IMR-90 (cell line): ENCODE data around the gene CCDC171. TPM values are rescaled to one million over a fixed set of nuclear protein-coding genes. Genes with fewer than 3 reads are reported as not detected.

Source experiments
- ATAC-seq: fragments of 200-7000 bp; cut with Tn5 transposase; 2 replicates; pipeline ENCODE4 v1.9.1; 2020; ENCODE audit warnings: low read depth, mild to moderate bottlenecking, moderate library complexity
- BruUV-seq: library from RNA; stranded (reverse); fragments of 400-500 nt; replicated peaks from 2 replicates; lab custom pipeline; 2021; lab: Mats Ljungman, UMichigan
- CTCF ChIA-PET: fragments of 300-600 bp; formaldehyde crosslinking; extraction: SDS; loops from one replicate; lab custom pipeline; 2021; ENCODE audit warnings: antibody characterized with exemption; lab: Yijun Ruan, JAX
- POLR2A ChIA-PET: fragments of 300-600 bp; sonication (Branson Sonifier 250); formaldehyde crosslinking; loops from one replicate; lab custom pipeline; 2022; ENCODE audit warnings: antibody characterized with exemption; ENCODE audit not compliant: unreplicated experiment; lab: Charles Lee
- DNase-seq: peaks from one replicate; pipeline ENCODE4 v3.0.0; 2013
- H2AFZ ChIP-seq: replicated peaks from 2 replicates; pipeline ENCODE3; 2013; ENCODE audit warnings: low read length, mild to moderate bottlenecking; ENCODE audit not compliant: poor library complexity
- H2AK5ac ChIP-seq: 2 replicates; pipeline ENCODE4 v1.6.1; 2013; ENCODE audit warnings: low read depth, low read length, inconsistent platforms
- H2AK9ac ChIP-seq: replicated peaks from 2 replicates; pipeline ENCODE3; 2013; ENCODE audit warnings: mild to moderate bottlenecking, low read depth, low read length, moderate library complexity; ENCODE audit not compliant: poor library complexity
- H2BK120ac ChIP-seq: 2 replicates; pipeline ENCODE4 v1.6.1; 2013; ENCODE audit warnings: low read depth, low read length, inconsistent platforms
- H2BK15ac ChIP-seq: 3 replicates; pipeline ENCODE4 v1.6.1; 2013; ENCODE audit warnings: low read depth, low read length, inconsistent platforms
- H2BK20ac ChIP-seq: 2 replicates; pipeline ENCODE4 v1.6.1; 2013; ENCODE audit warnings: low read depth, mild to moderate bottlenecking, inconsistent platforms, low read length, moderate library complexity
- H2BK5ac ChIP-seq: 2 replicates; pipeline ENCODE4 v1.6.1; 2013; ENCODE audit warnings: mild to moderate bottlenecking, low read depth, low read length, inconsistent platforms; ENCODE audit not compliant: poor library complexity, severe bottlenecking
- H3K14ac ChIP-seq: replicated peaks from 2 replicates; pipeline ENCODE4 v1.6.1; 2013; ENCODE audit warnings: low read depth, low read length, inconsistent platforms
- H3K18ac ChIP-seq: 2 replicates; pipeline ENCODE4 v1.6.1; 2013; ENCODE audit warnings: low read depth, low read length, control low read depth
- H3K23ac ChIP-seq: 2 replicates; pipeline ENCODE4 v1.6.1; 2013; ENCODE audit warnings: low read depth, low read length, inconsistent platforms
- H3K27ac ChIP-seq: 2 replicates; pipeline ENCODE4 v1.5.1; 2013; ENCODE audit warnings: mild to moderate bottlenecking, control low read depth, low read length; ENCODE audit not compliant: insufficient read depth
- H3K27me3 ChIP-seq: 2 replicates; pipeline ENCODE4 v1.6.1; 2013; ENCODE audit warnings: low read length; ENCODE audit not compliant: control insufficient read depth, insufficient read depth
- H3K36me3 ChIP-seq: 2 replicates; pipeline ENCODE4 v1.6.1; 2013; ENCODE audit warnings: low read length, mixed read lengths; ENCODE audit not compliant: control insufficient read depth, insufficient read depth
- H3K4ac ChIP-seq: 2 replicates; pipeline ENCODE4 v1.6.1; 2013; ENCODE audit warnings: low read depth, low read length, inconsistent platforms
- H3K4me1 ChIP-seq: 2 replicates; pipeline ENCODE4 v1.6.1; 2013; ENCODE audit warnings: low read length, mixed read lengths; ENCODE audit not compliant: control insufficient read depth, insufficient read depth
- H3K4me2 ChIP-seq: 2 replicates; pipeline ENCODE4 v1.6.1; 2013; ENCODE audit warnings: low read depth, mild to moderate bottlenecking, control low read depth, low read length, moderate library complexity
- H3K4me3 ChIP-seq: 2 replicates; pipeline ENCODE4 v1.5.1; 2013; ENCODE audit warnings: low read depth, mild to moderate bottlenecking, control low read depth, low read length, moderate library complexity; ENCODE audit not compliant: insufficient read depth
- H3K56ac ChIP-seq: 2 replicates; pipeline ENCODE4 v1.6.1; 2013; ENCODE audit warnings: low read length, inconsistent platforms; ENCODE audit not compliant: insufficient read depth; ENCODE audit errors: extremely low read depth
- H3K79me1 ChIP-seq, 2 experiments: 2 replicates each; pipeline ENCODE4 v1.6.1; 2013; ENCODE audit warnings: low read length in 2 of 2, inconsistent platforms in 1 of 2, low read depth in 1 of 2
- H3K9ac ChIP-seq: 2 replicates; pipeline ENCODE4 v1.6.1; 2013; ENCODE audit warnings: low read depth, low read length, control low read depth
- H3K9me1 ChIP-seq: 2 replicates; pipeline ENCODE4 v1.6.1; 2013; ENCODE audit warnings: low read length, inconsistent platforms; ENCODE audit not compliant: insufficient read depth
- H3K9me3 ChIP-seq: 2 replicates; pipeline ENCODE4 v1.6.1; 2013; ENCODE audit warnings: low read length; ENCODE audit not compliant: control insufficient read depth, insufficient read depth
- H4K20me1 ChIP-seq: 2 replicates; pipeline ENCODE4 v1.6.1; 2013; ENCODE audit warnings: low read length, inconsistent platforms; ENCODE audit not compliant: insufficient read depth
- H4K5ac ChIP-seq: 2 replicates; pipeline ENCODE4 v1.6.1; 2013; ENCODE audit warnings: mild to moderate bottlenecking, low read depth, low read length, control low read depth
- H4K8ac ChIP-seq, 2 experiments: 2 replicates each; pipeline ENCODE4 v1.6.1; 2013; ENCODE audit warnings: low read depth in 2 of 2, low read length in 2 of 2, control low read depth in 1 of 2, inconsistent platforms in 1 of 2
- H4K91ac ChIP-seq: 2 replicates; pipeline ENCODE4 v1.6.1; 2013; ENCODE audit warnings: low read depth, low read length, inconsistent platforms; ENCODE audit not compliant: insufficient read depth
- BHLHE40 ChIP-seq: fragments of 150-350 bp; IDR thresholded peaks from 2 replicates; pipeline ENCODE4 v1.6.1; 2016; ENCODE audit warnings: mild to moderate bottlenecking, low read depth, low read length
- CEBPB ChIP-seq: IDR thresholded peaks from 2 replicates; pipeline ENCODE4 v1.6.1; 2012; ENCODE audit warnings: low read depth, low read length, improper control_type of control experiment
- CTCF ChIP-seq: conservative IDR thresholded peaks from 2 replicates; pipeline ENCODE4 v1.5.1; 2012; ENCODE audit warnings: mild to moderate bottlenecking, low read depth, low read length, improper control_type of control experiment
- ELK1 ChIP-seq: fragments of 150-350 bp; IDR thresholded peaks from 2 replicates; pipeline ENCODE4 v1.6.1; 2016; ENCODE audit warnings: low read depth, mild to moderate bottlenecking, low read length, moderate library complexity, borderline replicate concordance
- FOS ChIP-seq: fragments of 150-350 bp; IDR thresholded peaks from 2 replicates; pipeline ENCODE4 v1.6.1; 2016; ENCODE audit warnings: low read depth, low read length
- MAFK ChIP-seq: IDR thresholded peaks from 2 replicates; pipeline ENCODE4 v1.6.1; 2012; ENCODE audit warnings: low read depth, low read length, improper control_type of control experiment
- MAZ ChIP-seq: IDR thresholded peaks from 2 replicates; pipeline ENCODE4 v1.6.1; 2012; ENCODE audit warnings: low read depth, mild to moderate bottlenecking, low read length, improper control_type of control experiment, moderate library complexity, borderline replicate concordance
- POLR2A ChIP-seq: IDR thresholded peaks from 2 replicates; pipeline ENCODE4 v1.6.1; 2012; ENCODE audit warnings: mild to moderate bottlenecking, low read depth, low read length
- WGBS, 2 experiments: methylation state at CpG; one replicate each; pipeline versions ENCODE4 v1.1.5 to v1.1.7; 2013; ENCODE audit warnings: missing lambda C conversion rate in 2 of 2; ENCODE audit not compliant: insufficient read length in 1 of 2; ENCODE audit errors: extremely low coverage in 2 of 2; 5-methylcytosine and 5-hydroxymethylcytosine counted together
- dilution Hi-C: fragments of 300-500 bp; cut with HindIII; formaldehyde crosslinking; loops from one replicate; pipeline ENCODE4 v1.14.3; 2018; ENCODE audit warnings: low sequenced_read_pairs; ENCODE audit not compliant: unreplicated experiment
- in situ Hi-C: fragments of 300-500 bp; cut with MboI; formaldehyde crosslinking; loops from 3 replicates; pipeline ENCODE4 v1.14.3; 2019; ENCODE audit warnings: low sequenced_read_pairs, inconsistent platforms, mixed read lengths
- intact Hi-C: fragments of 100-400 bp; cut with micrococcal nuclease; formaldehyde crosslinking; loops from 2 replicates; pipeline ENCODE4 v1.10.0; 2022
- polyA plus RNA-seq, 3 experiments: library from polyadenylated mRNA; depleted of rRNA; stranded (reverse); fragments of >200 nt; gene quantifications; 2 replicates each; pipeline ENCODE4 v1.2.3, GENCODE V29; 2012; ENCODE audit warnings: low replicate concordance in 1 of 3
- total RNA-seq: library from RNA; depleted of rRNA; stranded (reverse); fragments of >200 nt; gene quantifications from 2 replicates; pipeline ENCODE4 v1.2.3, GENCODE V29; 2012

The CCDC171 gene
- total and polyA plus RNA-seq, 2 of the 4 experiments (the other 2 are of a cell fraction): 0.63 to 2.2 TPM

GRCh38 chr9:15763371-15763770, 210.5 kb downstream of the CCDC171 start:
- Histone ChIP-seq H3K23ac (no peak overlapping the region), H3K27ac (no peak overlapping the region), H3K18ac (no peak overlapping the region), H3K9ac (no peak overlapping the region), H3K4me1 (no peaks in the 10 kb centered on the region), H2AK9ac (no peak overlapping the region), H4K91ac (no peak overlapping the region), H2AK5ac (no peak overlapping the region), H2BK20ac (no peak overlapping the region), H3K4ac (no peak overlapping the region), H3K4me3 (no peak overlapping the region), H3K56ac (no peak overlapping the region), H4K8ac (no peak overlapping the region), H3K14ac (no peak overlapping the region), H2AFZ (no peak overlapping the region), H4K5ac (no peak overlapping the region), H3K27me3 (no peaks in the 10 kb centered on the region; the same call in 1 of the 2 replicates), H3K9me1 (no peaks in the 10 kb centered on the region), H3K4me2 (no peak overlapping the region), H2BK5ac (no peak overlapping the region), H2BK15ac (no peak overlapping the region), H3K79me1 (no peaks in the 10 kb centered on the region), H2BK120ac (no peak overlapping the region), H3K9me3 (no peaks in the 10 kb centered on the region), H4K20me1 (no peaks in the 10 kb centered on the region), H3K36me3 (no peaks in the 10 kb centered on the region)
- dilution Hi-C loops: no loop called here
- WGBS, 2 experiments: no CpG with 5 or more reads among the region's 1 CpG
- DNase-seq (no peak), ATAC-seq (no peak)
- intact Hi-C loops: no loop called here
- BruUV-seq: no TSS peak
- TF ChIP-seq MAFK (no peak), BHLHE40 (no peak), POLR2A (no peak), CTCF (no peak), MAZ (no peak), ELK1 (no peak), FOS (no peak), CEBPB (no peak)
- POLR2A ChIA-PET: no interaction called here
- CTCF ChIA-PET: no interaction called here
- in situ Hi-C loops: no loop called here
